ENCODE results near the gene SMCP. TPM values are rescaled to one million over a fixed set of nuclear protein-coding genes. Genes with fewer than 3 reads are reported as not detected.

Gene SMCP, protein sequence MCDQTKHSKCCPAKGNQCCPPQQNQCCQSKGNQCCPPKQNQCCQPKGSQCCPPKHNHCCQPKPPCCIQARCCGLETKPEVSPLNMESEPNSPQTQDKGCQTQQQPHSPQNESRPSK
- not detected for total RNA-seq

GRCh38 chr1:152878042-152878441, at the start of gene SMCP:
TSS of gene SMCP (plus strand) at chr1:152878322. CDS start at chr1:152884423, 6,101 bp downstream.
- no peak for DNase-seq

DNA sequence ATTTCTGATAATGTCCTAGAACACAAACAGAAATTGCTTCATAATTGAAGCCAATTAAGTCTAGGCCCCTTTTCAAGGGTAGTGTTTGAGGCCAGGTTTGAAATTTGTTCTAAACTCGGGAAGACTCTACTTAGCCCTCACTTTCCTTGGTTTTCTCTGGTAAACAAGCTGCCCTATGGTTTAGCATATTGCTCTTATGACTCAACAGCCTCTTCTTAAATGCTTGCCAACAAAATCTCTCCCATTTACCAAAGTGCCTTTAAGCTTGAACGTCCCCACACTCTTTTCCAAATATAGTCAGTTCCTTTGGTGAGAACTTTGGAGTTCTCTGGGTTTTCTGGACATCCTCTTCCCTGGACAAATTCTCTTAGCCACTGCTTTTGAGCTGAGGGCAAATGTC, 41.3 kb upstream of the SMCP start:
- no peak for DNase-seq

DNA sequence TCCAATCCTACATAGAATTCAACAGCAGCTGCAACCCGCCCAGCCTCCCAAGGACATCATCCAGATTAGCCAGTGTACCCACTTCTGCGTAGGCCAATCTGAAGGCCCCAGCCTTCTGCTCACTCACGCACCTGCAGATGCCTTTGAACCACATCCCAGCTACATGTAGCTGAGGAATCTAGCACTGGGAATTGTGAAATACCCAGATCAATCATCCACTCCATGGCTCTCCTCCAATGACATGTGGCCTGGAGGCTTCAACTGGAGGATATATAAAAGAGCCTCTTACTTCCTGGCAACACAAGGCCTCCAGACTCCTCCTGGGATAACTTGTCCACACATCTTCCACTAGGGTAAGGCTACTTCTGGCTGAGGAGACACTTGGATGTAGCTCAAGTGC, 35.6 kb upstream of the SMCP start, which contains the start of gene LCE6A:
Gene LCE6A, plus strand, starts transcription at position 301 of the 400 bp plus-strand sequence. CDS start 665 bp downstream, outside the sequence.
- DNase-seq, result no peak

DNA sequence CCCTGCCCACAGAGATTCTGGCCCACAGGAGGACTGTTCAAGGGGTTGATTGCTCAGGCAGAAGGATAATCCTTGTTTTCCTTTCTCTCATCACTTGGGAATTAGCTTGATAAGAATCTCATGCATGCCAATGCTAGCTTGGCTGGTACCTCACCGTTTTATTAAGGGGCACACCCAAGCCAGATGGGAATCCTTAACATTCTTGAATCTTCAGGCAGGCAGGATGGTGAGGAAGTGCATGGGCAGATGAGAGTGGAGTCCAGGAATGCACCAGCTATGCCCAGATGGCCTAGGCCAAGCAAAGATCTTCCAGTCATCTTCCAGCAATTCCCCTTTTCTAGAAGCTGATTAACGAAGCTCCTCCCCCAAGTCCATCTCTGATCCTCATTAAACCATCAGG, 22.5 kb upstream of the SMCP start:
- no peak for DNase-seq

DNA sequence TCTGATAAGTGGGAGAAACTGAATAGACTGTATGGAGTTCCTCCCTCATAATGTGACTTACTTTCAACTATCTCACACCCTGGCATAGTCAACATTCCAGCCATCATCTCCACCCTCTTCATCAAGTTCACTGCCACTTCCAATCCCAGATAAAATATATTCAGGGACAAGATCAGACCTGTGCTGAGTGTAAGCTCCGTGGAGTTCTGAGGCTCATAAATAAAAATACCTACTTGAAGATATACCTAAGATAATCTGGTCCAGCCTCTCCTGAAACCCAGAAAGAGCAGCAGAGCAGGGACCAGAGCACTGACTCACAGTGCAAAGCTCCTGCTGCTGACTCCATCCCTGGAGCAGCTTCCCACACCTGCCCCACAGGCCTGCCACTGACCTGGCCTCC, 20.1 kb upstream of the SMCP start:
- no peak for DNase-seq

DNA sequence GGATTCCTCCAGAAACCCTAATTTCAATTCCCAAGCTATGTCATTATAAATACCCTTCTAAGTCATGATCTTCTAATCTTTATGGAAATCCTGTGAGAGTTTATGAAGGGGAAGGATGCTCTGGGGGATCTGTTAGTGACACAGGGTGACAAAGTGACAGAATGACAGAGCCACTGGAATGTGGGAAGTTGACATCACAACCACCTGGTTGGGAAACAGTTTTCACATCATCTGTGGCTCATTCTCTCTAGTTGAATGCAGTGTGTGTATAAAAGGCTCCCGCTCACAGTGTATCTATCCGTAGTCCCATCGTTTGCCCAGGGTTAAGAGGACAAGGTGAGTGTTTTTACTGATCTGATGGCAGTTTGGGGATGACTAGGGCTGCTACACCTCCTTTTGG, 18.4 kb upstream of the SMCP start, which contains the start of gene LCE7A:
Gene LCE7A, plus strand, starts transcription at position 301 of the 400 bp plus-strand sequence. CDS start 702 bp downstream, outside the sequence.
- no peak for DNase-seq

DNA sequence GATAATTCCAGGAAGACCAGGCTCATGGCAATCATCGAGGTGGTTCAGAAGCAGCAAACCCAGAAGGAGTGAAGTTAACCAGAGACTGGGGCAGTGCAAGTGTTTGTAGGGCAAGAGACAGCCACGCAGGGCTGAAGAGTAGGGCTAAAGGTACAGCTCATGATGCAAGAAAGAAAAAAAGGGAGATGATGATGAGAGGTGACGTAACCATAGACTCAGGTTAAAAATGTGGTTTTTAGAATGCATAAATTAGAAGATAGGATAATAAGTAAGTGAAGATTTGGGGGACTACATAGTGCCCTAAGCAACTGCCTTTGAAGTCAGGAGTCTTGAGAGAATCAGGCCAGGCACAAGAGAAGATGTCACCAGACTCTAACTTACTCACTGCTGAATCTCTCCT, 18.0 kb upstream of the SMCP start:
- DNase-seq, result no peak

GRCh38 chr1:152861374-152861773, 16.7 kb upstream of the SMCP start:
- no peak for DNase-seq

DNA sequence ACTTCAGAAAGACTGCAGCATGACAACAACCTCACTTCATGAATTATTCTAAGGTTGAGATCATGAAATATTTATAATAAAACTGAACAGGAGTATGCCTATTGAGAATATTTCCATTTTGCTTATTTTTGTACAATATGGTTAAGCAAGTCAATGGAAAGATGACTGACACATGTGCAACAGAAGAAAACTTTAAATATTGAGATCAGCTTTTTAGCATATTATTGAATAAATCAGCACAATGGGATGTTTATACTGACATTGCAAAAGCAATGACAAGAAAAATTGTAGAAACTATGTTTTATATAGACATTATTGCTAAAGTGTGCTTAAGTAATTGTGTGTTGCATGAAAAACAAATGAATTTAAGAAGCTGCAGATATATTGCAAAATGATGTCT, 13.7 kb upstream of the SMCP start:
- no peak for DNase-seq

DNA sequence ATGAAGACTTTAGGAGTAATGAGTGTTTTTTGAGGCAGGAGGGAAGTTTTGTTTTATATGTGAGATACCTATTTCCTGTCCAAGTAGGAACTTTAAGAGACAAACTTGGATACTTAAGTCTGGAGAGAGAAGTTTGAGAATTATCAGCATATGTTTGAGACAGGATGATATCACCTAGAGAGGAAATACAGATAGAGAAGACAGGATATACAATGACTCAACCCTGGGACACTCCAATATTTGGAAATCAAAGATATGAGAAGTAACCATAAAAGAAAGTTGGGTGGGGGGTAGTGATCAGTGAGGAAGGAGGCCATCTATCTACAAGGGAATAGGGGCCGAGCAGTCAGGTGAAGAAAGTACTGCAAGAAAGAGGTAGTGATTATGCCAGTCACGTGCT, 11.8 kb upstream of the SMCP start:
- DNase-seq, result no peak

DNA sequence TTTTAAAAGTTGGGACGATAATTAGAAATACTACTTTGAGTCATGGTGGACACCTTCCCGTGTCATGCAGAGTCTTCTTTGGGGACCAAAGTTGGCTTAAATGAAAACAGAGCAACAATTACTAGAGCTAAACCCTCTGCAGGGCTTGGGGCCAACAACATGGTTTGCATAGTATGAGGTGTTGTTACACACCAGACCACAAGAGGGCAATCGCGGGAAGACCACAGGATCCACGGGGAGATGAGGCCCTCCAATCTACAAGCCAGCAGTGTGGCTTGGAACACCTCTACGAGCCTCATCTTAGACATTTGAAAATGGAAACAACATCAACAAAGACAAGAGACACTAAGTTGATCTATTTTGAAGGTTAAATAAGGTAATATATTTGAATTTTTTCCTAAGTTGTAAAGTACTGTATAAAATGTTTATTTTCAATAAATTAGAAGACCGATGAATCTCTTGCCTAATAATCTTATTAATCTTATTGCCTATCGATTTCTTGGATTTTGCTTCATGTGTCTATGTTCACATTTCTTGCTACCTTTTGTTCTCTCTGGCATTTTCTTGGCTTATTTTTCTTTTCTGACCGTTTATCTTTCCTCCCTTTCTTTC, 8.2 kb upstream of the SMCP start:
- DNase-seq, result peak; percentile 9

DNA sequence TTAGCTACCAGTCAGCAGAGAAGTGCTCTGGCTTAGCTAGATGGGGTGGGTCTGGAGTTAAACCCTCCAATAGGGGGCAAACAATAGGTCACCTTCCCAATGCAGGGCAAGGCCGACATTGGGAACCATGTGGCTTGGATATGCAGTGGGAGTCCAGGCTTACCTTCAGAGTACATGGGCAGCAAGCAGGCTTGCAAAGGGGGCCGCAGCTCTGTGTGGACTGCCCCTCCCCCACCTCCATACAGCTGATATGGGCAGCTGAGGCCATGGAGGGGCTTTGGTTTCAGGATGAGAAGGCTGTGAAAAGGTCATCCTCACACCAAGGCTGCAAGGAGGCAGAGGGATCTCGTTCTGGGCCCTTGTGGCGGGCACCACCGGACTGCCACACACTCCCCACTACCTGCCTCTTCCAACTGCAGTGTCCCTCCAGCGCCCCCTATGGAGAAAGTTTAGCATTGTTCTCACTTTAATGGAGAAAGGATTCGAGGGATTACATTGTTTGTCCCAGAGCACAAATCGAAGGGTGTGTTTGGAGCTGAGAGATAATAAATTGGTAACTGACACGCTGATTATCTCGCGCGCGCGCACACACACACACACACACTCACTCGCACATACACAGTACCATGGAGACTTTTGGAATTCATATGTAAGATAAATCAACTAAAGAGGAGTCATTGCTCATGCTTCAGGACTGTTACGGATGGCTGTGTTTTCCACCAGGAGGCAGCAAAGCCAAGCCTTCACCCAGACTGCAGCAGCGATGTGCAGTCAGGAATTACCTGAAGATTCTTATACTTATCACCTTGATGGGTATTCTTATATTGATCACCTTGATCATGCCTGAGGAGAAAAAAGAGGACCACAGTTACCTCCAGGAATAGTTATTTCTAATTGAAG, 7.0 kb upstream of the SMCP start:
- no peak for DNase-seq

DNA sequence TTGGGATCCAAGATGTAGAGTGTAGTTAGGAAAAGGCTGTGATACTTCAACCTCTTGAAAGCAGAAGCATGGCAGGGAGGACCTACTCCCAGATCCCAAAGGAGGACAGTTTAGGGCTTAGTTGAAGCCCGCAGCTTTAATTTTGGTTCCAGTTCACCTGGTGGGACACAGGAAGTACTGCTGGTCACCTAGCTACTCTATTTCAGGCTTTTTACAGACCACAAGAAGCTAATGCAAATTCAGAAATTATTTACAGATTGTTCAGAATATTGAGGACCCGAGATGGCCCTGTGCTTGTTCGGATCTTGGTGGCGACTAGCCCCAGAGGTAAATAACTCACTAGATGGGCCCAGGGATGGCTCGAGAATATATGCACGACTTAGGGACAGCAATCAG, 6.4 kb upstream of the SMCP start:
- no peak for DNase-seq

DNA sequence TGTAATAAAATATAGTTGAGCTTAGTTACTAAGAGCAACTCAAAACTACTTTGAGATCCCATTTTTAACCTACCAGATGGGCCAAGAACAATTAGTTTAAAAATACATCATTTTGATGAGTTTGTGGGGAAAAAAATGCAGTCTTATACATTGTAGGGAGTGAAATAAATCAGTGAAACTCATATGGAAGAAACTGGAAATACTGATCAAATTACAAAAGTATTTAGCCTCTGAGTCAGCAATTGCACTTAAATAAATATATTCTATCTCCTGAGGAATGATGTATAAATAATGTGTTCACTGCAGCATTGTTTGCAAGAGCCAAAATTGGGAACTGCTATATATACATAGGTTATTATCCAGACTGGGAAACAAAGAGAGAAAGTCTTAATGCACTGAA, 4.6 kb upstream of the SMCP start:
- no peak for DNase-seq

GRCh38 chr1:152876827-152877226, 1.3 kb upstream of the SMCP start:
- DNase-seq, result no peak

GRCh38 chr1:152879559-152880198, 1.6 kb downstream of the SMCP start:
- no peak for DNase-seq

- DNase-seq, result no peak
Measured at GRCh38 chr1:152880316-152880715, 2.2 kb downstream of the SMCP start.

- DNase-seq, result no peak
Measured at GRCh38 chr1:152880907-152881306, 2.8 kb downstream of the SMCP start.

GRCh38 chr1:152884085-152884484, 6.0 kb downstream of the SMCP start:
- no peak for DNase-seq

DNA sequence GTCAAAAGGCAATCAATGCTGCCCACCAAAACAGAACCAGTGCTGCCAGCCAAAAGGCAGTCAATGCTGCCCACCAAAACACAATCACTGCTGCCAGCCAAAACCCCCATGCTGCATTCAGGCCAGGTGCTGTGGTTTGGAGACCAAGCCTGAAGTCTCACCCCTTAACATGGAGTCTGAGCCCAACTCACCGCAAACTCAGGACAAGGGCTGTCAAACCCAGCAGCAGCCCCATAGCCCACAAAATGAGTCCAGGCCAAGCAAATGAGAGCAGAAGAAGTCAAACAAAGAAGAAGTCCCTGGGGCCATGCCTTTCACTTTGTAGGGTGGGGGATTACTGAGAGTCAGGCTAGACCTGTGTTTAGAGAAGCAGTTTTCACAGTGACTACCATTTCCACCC, 6.4 kb downstream of the SMCP start:
- no peak for DNase-seq

GRCh38 chr1:152884966-152885624, 7.0 kb downstream of the SMCP start:
- no peak for DNase-seq

- no peak for DNase-seq
Measured at GRCh38 chr1:152886085-152886484, 8.0 kb downstream of the SMCP start.

Measured in occipital lobe (tissue), 2 donors.